Heart left ventricle (tissue), 16 donors: Measurements from ENCODE around the gene GREB1. TPM values are rescaled to one million over a fixed set of nuclear protein-coding genes. Genes with fewer than 3 reads are reported as not detected.
A peak's percentile ranks its signal among the peaks of the same experiment; 100 is the strongest.

Experiments
- ATAC-seq, 4 donors: fragments of 200-7000 bp; cut with Tn5 transposase; one replicate each; pipeline ENCODE4 v1.9.1; 2020 to 2022; ENCODE audit warnings: moderate library complexity in 4 of 4, mild to moderate bottlenecking in 3 of 4, moderate number of reproducible peaks in 1 of 4
- DNase-seq, 5 donors: peaks; one replicate each; pipeline ENCODE4 v3.0.0-alpha.2; 2020
- H3K27ac ChIP-seq, 12 donors: fragments of 200-600 bp; sonication (generic) in 4 of 12; one replicate each; pipeline versions ENCODE4 v1.5.0 to v1.8.0; 2016 to 2022; ENCODE audit warnings: mild to moderate bottlenecking in 2 of 12
- H3K27me3 ChIP-seq, 9 donors: fragments of 200-600 bp; sonication (generic) in 2 of 9; one replicate each; pipeline versions ENCODE4 v1.5.1 to v1.8.0; 2016 to 2022; ENCODE audit warnings: mild to moderate bottlenecking in 3 of 9
- H3K36me3 ChIP-seq, 9 donors: fragments of 200-600 bp; sonication (generic) in 2 of 9; one replicate each; pipeline versions ENCODE4 v1.5.0 to v1.8.0; 2018 to 2022; ENCODE audit warnings: mild to moderate bottlenecking in 2 of 9
- H3K4me1 ChIP-seq, 12 donors: fragments of 200-600 bp; sonication (generic) in 4 of 12; one replicate each; pipeline versions ENCODE4 v1.5.0 to v1.8.0; 2016 to 2022; ENCODE audit warnings: mild to moderate bottlenecking in 3 of 12
- H3K4me3 ChIP-seq, 12 donors: fragments of 200-600 bp; sonication (generic) in 4 of 12; one replicate each; pipeline versions ENCODE4 v1.5.0 to v1.8.0; 2017 to 2022; ENCODE audit warnings: mild to moderate bottlenecking in 9 of 12, moderate library complexity in 4 of 12
- H3K9me3 ChIP-seq, 12 donors: fragments of 200-600 bp; sonication (generic) in 4 of 12; one replicate each; pipeline versions ENCODE4 v1.5.0 to v1.8.0; 2016 to 2022; ENCODE audit warnings: mild to moderate bottlenecking in 1 of 12
- CTCF ChIP-seq, 12 donors: fragments of 200-600 bp; sonication (generic) in 4 of 12; IDR thresholded peaks; one replicate each; pipeline versions ENCODE4 v1.5.0 to v1.8.0; 2018 to 2022; ENCODE audit warnings: antibody characterized with exemption in 12 of 12, mild to moderate bottlenecking in 5 of 12
- POLR2A ChIP-seq, 2 donors: fragments of 450-650 bp; IDR thresholded peaks; one replicate each; pipeline ENCODE4 v1.6.1; 2017; ENCODE audit warnings: antibody characterized with exemption in 2 of 2, mild to moderate bottlenecking in 2 of 2, moderate library complexity in 2 of 2
- WGBS, 4 donors: extraction: QIAGEN DNeasy Blood & Tissue Kit in 2 of 4; methylation state at CpG; one replicate each; pipeline versions ENCODE4 v1.1.5 to v1.1.7; 2013 to 2018; 5-methylcytosine and 5-hydroxymethylcytosine counted together
- intact Hi-C, 10 donors: fragments of 100-400 bp; cut with DNase I; formaldehyde crosslinking; loops; one replicate each; pipeline versions ENCODE4 v1.11.1 to v1.14.2; 2022
- polyA plus RNA-seq, 2 donors: library from polyadenylated mRNA; stranded (reverse); fragments of 200-250 nt; gene quantifications; one replicate each; pipeline ENCODE4 v1.2.3, GENCODE V29; 2013
- total RNA-seq, 9 donors: library from RNA; depleted of rRNA in 2 of 9; stranded (reverse); fragments of >200 nt in 2 of 9; fragmentation: NEBNext Ultra II Directional in 3 of 9; extraction: Animal tissue kit (Norgen Biotek cat#: 25700) in 3 of 9; gene quantifications; one replicate each; pipeline versions ENCODE4 v1.1.0 to v1.2.4, GENCODE V29; 2016 to 2023
- donor health status: ischemic (EF 13 %, LVEDD 7.1; RV severe dilation, severe dysfunction).
- donor health status: healthy with polysubstance abuse.
- donor health status: DM: no; HTN: yes; CAD: no.
- donor health status: DM: no; HTN: no; CAD: no.
- donor health status: ischemic (EF 25% LVEDD 6.9; RV normal size, moderate dysfunction).
- donor health status: ischemic (EF 25% LVEDD 5.7; RV mildly dilated, moderate dysfunction).
- donor health status: healthy.
- donor health status: DM: yes; HTN: yes; CAD: no.
- donor health status: ischemic (EF 35%, LVEDD 5.7; RV mildly dilated, moderate dysfunction).
- donor health status: nonischemic (EF 11% LVEDD 7.7; RV severe dilation, severe dysfunction).
- donor health status: DM: yes; HTN: yes; CAD: no.
- donor health status: PGD.
- donor health status: ischemic (EF 29% LVEDD 5.4; RV normal size, mild dysfunction).
- donor health status: nonischemic (EF 23%, LVEDD 6.1; RV moderate dilation, normal function).

GREB1 gene
- total and polyA plus RNA-seq, 11 donors = 1.4 to 11.5 (median 5.6) TPM

GRCh38 chr2:11628675-11629074 is 94.8 kb downstream of the GREB1 start:
- TF ChIP-seq CTCF (IDR thresholded peaks at IDR 0.05) (no peak), POLR2A (IDR thresholded peaks at IDR 0.05) (no peak)
- Histone ChIP-seq H3K9me3 (peaks cover 0 to 9% (median 0%) of the 10 kb centered on the region in 12 donors), H3K27ac (no peak overlapping the region), H3K36me3 (peaks cover 0 to 35% (median 14%) of the 10 kb centered on the region in 9 donors), H3K27me3 (no peaks in the 10 kb centered on the region), H3K4me3 (no peak overlapping the region), H3K4me1 (no peaks in the 10 kb centered on the region)
- ATAC-seq (no peak), DNase-seq (no peak)
- WGBS, 4 donors = 85 to 92% (median 88%) methylated on average over 9 of the region's 9 CpGs
- intact Hi-C loops = no loop called here

GRCh38 chr2:11629215-11629614 is 95.4 kb downstream of the GREB1 start:
- no peaks in the 10 kb centered on the region for H3K27me3 ChIP-seq
- H3K27ac ChIP-seq = no peak overlapping the region
- H3K36me3 ChIP-seq = peaks cover 0 to 38% (median 17%) of the 10 kb centered on the region in 9 donors
- TF ChIP-seq CTCF (IDR thresholded peaks at IDR 0.05) = no peak
- TF ChIP-seq POLR2A (IDR thresholded peaks at IDR 0.05) = no peak
- H3K4me3 ChIP-seq = no peak overlapping the region
- 83 to 92% (median 89%) methylated on average over 11 of the region's 11 CpGs for WGBS, 4 donors
- intact Hi-C loops = no loop called here
- peaks cover 0 to 9% (median 0%) of the 10 kb centered on the region in 12 donors for H3K9me3 ChIP-seq
- no peak for DNase-seq
- H3K4me1 ChIP-seq = no peaks in the 10 kb centered on the region
- ATAC-seq = no peak

- Histone ChIP-seq H3K4me3 (no peak overlapping the region), H3K27ac (no peak overlapping the region), H3K4me1 (no peaks in the 10 kb centered on the region), H3K27me3 (no peaks in the 10 kb centered on the region), H3K36me3 (peaks cover 0 to 45% (median 16%) of the 10 kb centered on the region in 9 donors), H3K9me3 (peaks cover 0 to 9% (median 0%) of the 10 kb centered on the region in 12 donors)
- DNase-seq (no peak), ATAC-seq (peak in 1 of 4 donors; percentile 17)
- intact Hi-C loops = no loop called here
- no peak for TF ChIP-seq CTCF (IDR thresholded peaks at IDR 0.05)
- TF ChIP-seq POLR2A (IDR thresholded peaks at IDR 0.05) = no peak
- WGBS, 4 donors = 66 to 88% (median 68%) methylated on average over 9 to 11 of the region's 11 CpGs
Observed at GRCh38 chr2:11629851-11630250, 96.0 kb downstream of the GREB1 start.

GRCh38 chr2:11630855-11631254 is 97.0 kb downstream of the GREB1 start:
- no peaks in the 10 kb centered on the region for H3K4me1 ChIP-seq
- DNase-seq (no peak), ATAC-seq (no peak)
- no peak overlapping the region for H3K27ac ChIP-seq
- H3K36me3 ChIP-seq = peaks cover 0 to 39% (median 16%) of the 10 kb centered on the region in 9 donors
- H3K9me3 ChIP-seq = peaks cover 0 to 9% (median 0%) of the 10 kb centered on the region in 12 donors
- no peaks in the 10 kb centered on the region for H3K27me3 ChIP-seq
- WGBS, 4 donors = 91 to 97% (median 92%) methylated on average over 4 of the region's 4 CpGs
- H3K4me3 ChIP-seq = no peak overlapping the region
- intact Hi-C loops = no loop called here
- TF ChIP-seq POLR2A (IDR thresholded peaks at IDR 0.05) (no peak), CTCF (IDR thresholded peaks at IDR 0.05) (no peak)
